Testis (tissue), 2 donors: ENCODE measurements around the gene POLN.

Source experiments
- CTCF ChIP-seq, 3 experiments: fragments of 450-650 bp in 2 of 3; fragments of 200-600 bp in 1 of 3; sonication (generic) in 1 of 3; IDR thresholded peaks; one replicate each; pipeline ENCODE4 v1.5.1; 2016 to 2019; ENCODE audit warnings: antibody characterized with exemption in 3 of 3, mild to moderate bottlenecking in 2 of 3, moderate library complexity in 1 of 3
- POLR2A ChIP-seq: fragments of 450-650 bp; IDR thresholded peaks from one replicate; pipeline ENCODE4 v1.6.1; 2017; ENCODE audit warnings: antibody characterized with exemption, mild to moderate bottlenecking, moderate library complexity

DNA sequence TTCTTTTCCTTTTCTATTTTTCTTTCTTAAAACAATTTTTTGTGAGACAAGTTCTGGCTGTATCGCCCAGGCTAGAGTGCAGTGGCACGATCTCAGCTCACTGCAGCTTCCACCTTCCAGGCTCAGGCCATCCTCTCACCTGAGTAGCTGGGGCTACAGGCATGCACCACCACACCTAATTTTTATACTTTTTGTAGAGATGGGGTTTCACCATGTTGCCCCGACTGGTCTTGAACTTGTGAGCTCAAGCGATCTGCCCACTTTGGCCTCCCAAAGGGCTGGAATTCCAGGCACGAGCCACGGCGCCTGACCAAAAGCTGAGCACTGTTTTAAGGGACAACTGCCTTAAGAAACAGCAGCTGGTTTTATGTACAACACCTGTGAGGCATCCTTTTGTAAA lies 192.1 kb downstream of the POLN start:
- no peak for TF ChIP-seq CTCF (IDR thresholded peaks at IDR 0.05)
- no peak for TF ChIP-seq POLR2A
